ENCODE measurements around the gene ENTPD1. TPM values are rescaled to one million over a fixed set of nuclear protein-coding genes. Genes with fewer than 3 reads are reported as not detected.

ENTPD1 gene
- total RNA-seq, 2 experiments from 2014 or later, result 0.26 to 0.35 TPM

GRCh38 chr10:95809370-95810197 lies 53.6 kb downstream of the ENTPD1 start:
- H3K9me3 Mint-ChIP-seq, result no peaks in the 10 kb centered on the region
- no peak overlapping the region for H3K4me3 Mint-ChIP-seq
- H3K27ac Mint-ChIP-seq, result no peak overlapping the region

GRCh38 chr10:95810198-95810976 lies 54.4 kb downstream of the ENTPD1 start:
- Mint-ChIP-seq H3K27ac (no peak overlapping the region), H3K4me1 (ENCODE audit: low read depth) (no peaks in the 10 kb centered on the region), H3K27me3 (ENCODE audit: low read depth) (peaks cover 16% of the 10 kb centered on the region), H3K9me3 (no peaks in the 10 kb centered on the region), H3K4me3 (no peak overlapping the region), H3K36me3 (ENCODE audit: low read depth) (no peaks in the 10 kb centered on the region)
- intact Hi-C loops (cut with micrococcal nuclease), result no loop called here
- CTCF ChIA-PET, result no interaction called here
- no peak for DNase-seq

More at GRCh38 chr10:95809370-95810197, 53.6 kb downstream of the ENTPD1 start:
- CTCF ChIA-PET, result no interaction called here
- intact Hi-C loops (cut with micrococcal nuclease), result no loop called here
- no peak for DNase-seq
- H3K4me1 Mint-ChIP-seq (ENCODE audit: low read depth), result no peaks in the 10 kb centered on the region
- peaks cover 18% of the 10 kb centered on the region for H3K27me3 Mint-ChIP-seq (ENCODE audit: low read depth)
- H3K36me3 Mint-ChIP-seq (ENCODE audit: low read depth), result no peaks in the 10 kb centered on the region

GRCh38 chr10:95813054-95813685 lies 57.2 kb downstream of the ENTPD1 start:
- DNase-seq, result no peak
- Mint-ChIP-seq H3K4me3 (no peak overlapping the region), H3K36me3 (ENCODE audit: low read depth) (no peaks in the 10 kb centered on the region), H3K27ac (no peak overlapping the region), H3K9me3 (no peaks in the 10 kb centered on the region), H3K27me3 (ENCODE audit: low read depth) (peaks cover 10% of the 10 kb centered on the region), H3K4me1 (ENCODE audit: low read depth) (no peaks in the 10 kb centered on the region)
- intact Hi-C loops (cut with micrococcal nuclease), result no loop called here
- CTCF ChIA-PET, result no interaction called here

GRCh38 chr10:95814011-95814727 lies 58.2 kb downstream of the ENTPD1 start:
- Mint-ChIP-seq H3K9me3 (no peaks in the 10 kb centered on the region), H3K36me3 (ENCODE audit: low read depth) (no peaks in the 10 kb centered on the region), H3K4me1 (ENCODE audit: low read depth) (no peaks in the 10 kb centered on the region), H3K27me3 (ENCODE audit: low read depth) (peaks cover 11% of the 10 kb centered on the region), H3K4me3 (no peak overlapping the region), H3K27ac (no peak overlapping the region)
- CTCF ChIA-PET, result no interaction called here
- intact Hi-C loops (cut with micrococcal nuclease), result no loop called here
- DNase-seq, result no peak

GRCh38 chr10:95815133-95815532 lies 59.2 kb downstream of the ENTPD1 start:
- H3K4me3 Mint-ChIP-seq, result no peak overlapping the region
- intact Hi-C loops (cut with micrococcal nuclease), result no loop called here
- H3K9me3 Mint-ChIP-seq, result no peaks in the 10 kb centered on the region
- no peaks in the 10 kb centered on the region for H3K36me3 Mint-ChIP-seq (ENCODE audit: low read depth)
- CTCF ChIA-PET, result no interaction called here
- H3K4me1 Mint-ChIP-seq (ENCODE audit: low read depth), result peaks cover 2% of the 10 kb centered on the region
- peaks cover 14% of the 10 kb centered on the region for H3K27me3 Mint-ChIP-seq (ENCODE audit: low read depth)
- no peak overlapping the region for H3K27ac Mint-ChIP-seq
- no peak for DNase-seq

- no peaks in the 10 kb centered on the region for H3K36me3 Mint-ChIP-seq (ENCODE audit: low read depth)
- H3K4me3 Mint-ChIP-seq, result no peak overlapping the region
- intact Hi-C loops (cut with micrococcal nuclease), result no loop called here
- H3K4me1 Mint-ChIP-seq (ENCODE audit: low read depth), result peaks cover 2% of the 10 kb centered on the region
- no peak for DNase-seq
- CTCF ChIA-PET, result no interaction called here
- H3K27me3 Mint-ChIP-seq (ENCODE audit: low read depth), result peaks cover 12% of the 10 kb centered on the region
- no peaks in the 10 kb centered on the region for H3K9me3 Mint-ChIP-seq
- no peak overlapping the region for H3K27ac Mint-ChIP-seq
These were observed 59.8 kb downstream of the ENTPD1 start for GRCh38 chr10:95815701-95816240.

GRCh38 chr10:95818010-95818409 lies 62.0 kb downstream of the ENTPD1 start:
- no peak overlapping the region for H3K27ac Mint-ChIP-seq
- DNase-seq, result no peak
- no peaks in the 10 kb centered on the region for H3K9me3 Mint-ChIP-seq
- no peak overlapping the region for H3K4me3 Mint-ChIP-seq
- H3K4me1 Mint-ChIP-seq (ENCODE audit: low read depth), result peaks cover 2% of the 10 kb centered on the region
- CTCF ChIA-PET, result no interaction called here
- intact Hi-C loops (cut with micrococcal nuclease), result no loop called here
- H3K27me3 Mint-ChIP-seq (ENCODE audit: low read depth), result peaks cover 16% of the 10 kb centered on the region
- no peaks in the 10 kb centered on the region for H3K36me3 Mint-ChIP-seq (ENCODE audit: low read depth)

- Mint-ChIP-seq H3K27ac (no peak overlapping the region), H3K27me3 (ENCODE audit: low read depth) (peaks cover 22% of the 10 kb centered on the region), H3K36me3 (ENCODE audit: low read depth) (no peaks in the 10 kb centered on the region), H3K9me3 (no peaks in the 10 kb centered on the region), H3K4me3 (no peak overlapping the region), H3K4me1 (ENCODE audit: low read depth) (peaks cover 2% of the 10 kb centered on the region)
- CTCF ChIA-PET, result no interaction called here
- intact Hi-C loops (cut with micrococcal nuclease), result no loop called here
- no peak for DNase-seq
These were observed 62.7 kb downstream of the ENTPD1 start for GRCh38 chr10:95818668-95819067.

GRCh38 chr10:95819620-95820329 lies 63.8 kb downstream of the ENTPD1 start:
- no peak overlapping the region for H3K4me3 Mint-ChIP-seq
- H3K4me1 Mint-ChIP-seq (ENCODE audit: low read depth), result peaks cover 2% of the 10 kb centered on the region
- CTCF ChIA-PET, result interaction anchor here (1.4 kb wide), 1 partner anchor 18 kb away, joined by 3 read pairs; no protein-coding TSS in a partner anchor
- H3K36me3 Mint-ChIP-seq (ENCODE audit: low read depth), result no peaks in the 10 kb centered on the region
- intact Hi-C loops (cut with micrococcal nuclease), result no loop called here
- peaks cover 22% of the 10 kb centered on the region for H3K27me3 Mint-ChIP-seq (ENCODE audit: low read depth)
- no peak overlapping the region for H3K27ac Mint-ChIP-seq
- no peaks in the 10 kb centered on the region for H3K9me3 Mint-ChIP-seq
- no peak for DNase-seq

- intact Hi-C loops (cut with micrococcal nuclease), result no loop called here
- H3K4me1 Mint-ChIP-seq (ENCODE audit: low read depth), result peaks cover 2% of the 10 kb centered on the region
These were observed 64.4 kb downstream of the ENTPD1 start for GRCh38 chr10:95820363-95820762.

GRCh38 chr10:95821720-95822119 lies 65.8 kb downstream of the ENTPD1 start:
- intact Hi-C loops (cut with micrococcal nuclease), result no loop called here
- Mint-ChIP-seq H3K36me3 (ENCODE audit: low read depth) (no peaks in the 10 kb centered on the region), H3K9me3 (no peaks in the 10 kb centered on the region), H3K27me3 (ENCODE audit: low read depth) (peaks cover 19% of the 10 kb centered on the region), H3K4me3 (no peak overlapping the region), H3K4me1 (ENCODE audit: low read depth) (peaks cover 2% of the 10 kb centered on the region), H3K27ac (no peak overlapping the region)
- CTCF ChIA-PET, result no interaction called here
- DNase-seq, result no peak

More at GRCh38 chr10:95820363-95820762, 64.4 kb downstream of the ENTPD1 start:
- no peak overlapping the region for H3K4me3 Mint-ChIP-seq
- CTCF ChIA-PET, result interaction anchor here (1.2 to 1.4 kb wide), 2 partner anchors 18 to 61 kb away, joined by 3 read pairs; no protein-coding TSS in a partner anchor
- H3K9me3 Mint-ChIP-seq, result no peaks in the 10 kb centered on the region
- no peak overlapping the region for H3K27ac Mint-ChIP-seq
- H3K36me3 Mint-ChIP-seq (ENCODE audit: low read depth), result no peaks in the 10 kb centered on the region
- no peak for DNase-seq
- H3K27me3 Mint-ChIP-seq (ENCODE audit: low read depth), result peaks cover 22% of the 10 kb centered on the region

Data from activated naive CD4-positive, alpha-beta T cell treated with anti-CD3 and anti-CD28 coated beads for 36 hours (primary cell).